NCI-H446 treated with DMSO at 0.1 percent for 48 hours (cell line): ENCODE results near the gene KLHDC8A.
A peak's percentile ranks its signal among the peaks of the same experiment; 100 is the strongest.
"Not testable (repeated sequence)": the region's sequence is repeated elsewhere in the genome, so short reads cannot be mapped to it uniquely, and the experiment has no call there.

ENCODE experiments used
- DNase-seq: peaks from one replicate; lab custom pipeline; 2025; lab: John Stamatoyannopoulos, UW

KLHDC8A gene

DNA sequence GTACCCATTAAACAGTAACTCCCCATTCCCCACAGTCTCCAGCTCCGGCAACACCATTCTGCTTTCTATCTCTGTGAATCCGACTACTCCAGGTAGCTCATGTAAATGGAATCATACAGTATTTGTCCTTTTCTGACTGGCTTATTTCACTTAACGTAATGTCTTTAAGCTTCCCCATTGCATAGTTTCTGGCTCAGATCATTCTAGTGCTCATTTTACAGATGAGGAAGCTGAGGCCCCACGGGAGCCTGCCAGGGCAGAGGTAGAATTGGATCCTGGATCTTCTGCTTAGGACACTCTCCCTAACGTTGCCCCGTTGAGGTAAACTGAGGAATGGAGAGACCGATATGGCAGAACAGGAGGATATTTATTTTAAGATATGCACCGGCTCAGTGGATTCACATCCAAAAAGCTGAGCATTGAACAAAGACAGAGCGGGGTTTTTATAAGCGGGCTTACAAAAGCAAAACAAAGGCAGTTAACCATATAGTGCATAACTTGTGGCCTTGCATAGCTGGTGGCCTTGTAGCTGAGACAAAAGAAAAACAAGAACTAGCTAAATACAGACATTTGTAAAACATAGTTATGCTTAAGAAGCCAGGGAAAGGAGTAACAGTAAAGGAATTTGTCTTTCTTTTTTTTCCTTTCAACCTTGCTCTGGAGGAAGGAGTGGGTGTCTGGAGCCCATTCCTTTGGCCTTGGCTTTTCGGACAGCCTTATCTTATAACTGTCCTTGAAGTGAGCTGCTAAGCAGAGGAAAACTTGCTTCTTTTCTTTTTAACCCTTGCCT is 15.3 kb upstream of the KLHDC8A start:
- no peak for DNase-seq

DNA sequence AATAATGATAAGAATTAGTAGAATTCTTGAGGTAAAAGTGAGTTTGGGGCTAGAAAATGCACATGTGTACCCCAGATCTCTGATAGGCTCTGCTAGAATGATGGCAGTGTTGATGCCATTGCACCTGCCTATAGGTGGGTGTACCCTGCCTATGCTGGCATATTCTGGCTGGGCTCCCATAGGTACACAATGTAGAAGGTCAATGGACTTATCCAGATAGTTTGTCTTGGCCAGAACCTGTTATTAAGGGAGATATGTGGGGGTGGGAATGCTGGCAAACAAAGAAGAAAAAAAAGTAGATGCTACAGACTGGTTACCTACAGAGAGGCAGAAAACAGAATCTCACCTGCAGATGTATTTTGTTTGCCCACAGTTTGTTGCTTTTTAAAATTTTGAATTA is 14.1 kb upstream of the KLHDC8A start:
- no peak for DNase-seq

DNA sequence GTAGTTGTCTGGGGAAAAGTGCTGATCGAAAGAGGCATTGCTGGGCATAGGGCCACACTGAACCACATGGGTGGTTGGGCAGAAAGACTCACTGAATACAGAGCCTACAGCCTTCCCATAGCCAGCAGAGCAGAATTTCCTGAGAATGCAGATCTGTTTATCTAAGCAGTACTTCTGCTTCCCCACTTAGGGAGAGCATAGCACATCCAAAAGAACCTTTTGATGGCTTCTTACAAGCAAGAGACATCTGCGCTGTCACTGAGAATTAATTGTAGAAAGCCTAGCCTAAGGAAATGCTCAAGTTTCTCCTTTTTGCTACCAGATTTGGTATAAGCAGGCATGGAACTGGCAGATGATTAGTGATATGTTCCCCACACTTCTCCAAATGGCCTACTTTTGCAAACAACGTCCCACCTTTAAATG is 13.0 kb upstream of the KLHDC8A start:
- no peak for DNase-seq

- DNase-seq: no peak
Observed at GRCh38 chr1:205368478-205368877, 11.8 kb upstream of the KLHDC8A start.

DNA sequence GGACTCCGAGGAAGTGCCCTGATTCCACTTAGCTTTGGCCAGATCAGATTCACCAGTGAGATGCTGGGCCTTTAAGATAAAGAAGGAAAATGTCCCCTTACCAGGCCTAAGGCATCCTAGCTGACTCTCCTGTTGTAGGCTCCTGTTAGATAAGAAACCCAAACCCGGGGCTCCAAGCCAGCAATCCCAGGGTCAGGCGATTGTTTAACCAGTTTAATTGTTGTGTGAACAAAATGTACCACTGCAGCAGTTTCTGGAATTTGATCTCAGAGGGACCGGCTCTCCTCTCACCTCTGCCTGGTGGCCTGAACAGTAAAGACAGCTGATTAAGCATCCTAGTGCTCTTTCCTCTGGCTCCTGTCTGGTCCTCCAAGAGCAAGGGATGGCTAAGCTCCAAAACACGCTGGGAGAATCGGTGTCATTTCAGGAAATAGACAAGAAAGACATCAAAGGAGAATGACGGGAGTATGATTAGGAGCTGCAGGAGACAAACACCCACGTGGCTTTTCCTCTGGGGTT is 9.3 kb upstream of the KLHDC8A start:
- DNase-seq: no peak

DNA sequence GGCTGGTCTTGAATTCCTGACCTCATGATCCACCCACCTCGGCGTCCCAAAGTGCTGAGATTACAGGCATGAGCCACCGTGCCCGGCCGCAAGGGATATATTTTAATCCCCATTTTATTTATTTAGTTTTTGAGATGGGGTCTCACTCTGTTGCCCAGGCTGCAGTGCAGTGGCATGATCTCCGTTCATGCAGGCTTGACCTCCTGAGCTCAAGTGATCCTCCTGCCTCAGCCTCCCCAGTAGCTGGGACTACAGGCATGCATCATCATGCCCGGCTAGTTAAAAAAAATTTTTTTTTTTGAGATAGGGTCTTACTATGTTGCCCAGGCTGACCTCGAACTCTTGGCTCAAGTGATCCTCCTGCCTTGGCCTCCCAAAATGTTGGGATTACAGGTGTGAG is 8.4 kb upstream of the KLHDC8A start:
- not testable (repeated sequence) for DNase-seq

GRCh38 chr1:205360891-205361290 is 4.2 kb upstream of the KLHDC8A start:
- no peak for DNase-seq

GRCh38 chr1:205359771-205360565 is 3.2 kb upstream of the KLHDC8A start:
- no peak for DNase-seq

DNA sequence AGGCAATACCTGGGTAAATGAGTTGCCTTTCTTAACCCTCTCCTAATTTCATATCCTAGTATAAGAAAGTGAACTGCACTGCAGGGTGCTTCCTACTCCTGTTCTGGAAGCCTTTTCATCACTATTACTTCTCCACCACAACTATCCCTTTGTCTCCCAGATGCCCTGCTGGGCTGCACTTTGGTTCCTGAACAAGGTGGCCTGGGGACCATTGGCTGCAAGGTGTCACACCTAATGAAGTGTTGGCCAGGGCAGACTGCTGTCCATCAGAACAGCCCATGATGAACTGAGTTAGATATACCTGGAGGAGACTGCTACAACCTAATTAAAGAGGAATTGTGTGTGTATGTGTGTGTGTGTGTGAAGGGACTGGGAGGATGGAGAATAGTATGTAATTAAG is 1.9 kb upstream of the KLHDC8A start:
- no peak for DNase-seq

- DNase-seq: no peak
Observed at GRCh38 chr1:205357567-205357966, 845 bp upstream of the KLHDC8A start.

GRCh38 chr1:205355075-205355453 is 1.7 kb downstream of the KLHDC8A start:
- peak; percentile 17 for DNase-seq

DNA sequence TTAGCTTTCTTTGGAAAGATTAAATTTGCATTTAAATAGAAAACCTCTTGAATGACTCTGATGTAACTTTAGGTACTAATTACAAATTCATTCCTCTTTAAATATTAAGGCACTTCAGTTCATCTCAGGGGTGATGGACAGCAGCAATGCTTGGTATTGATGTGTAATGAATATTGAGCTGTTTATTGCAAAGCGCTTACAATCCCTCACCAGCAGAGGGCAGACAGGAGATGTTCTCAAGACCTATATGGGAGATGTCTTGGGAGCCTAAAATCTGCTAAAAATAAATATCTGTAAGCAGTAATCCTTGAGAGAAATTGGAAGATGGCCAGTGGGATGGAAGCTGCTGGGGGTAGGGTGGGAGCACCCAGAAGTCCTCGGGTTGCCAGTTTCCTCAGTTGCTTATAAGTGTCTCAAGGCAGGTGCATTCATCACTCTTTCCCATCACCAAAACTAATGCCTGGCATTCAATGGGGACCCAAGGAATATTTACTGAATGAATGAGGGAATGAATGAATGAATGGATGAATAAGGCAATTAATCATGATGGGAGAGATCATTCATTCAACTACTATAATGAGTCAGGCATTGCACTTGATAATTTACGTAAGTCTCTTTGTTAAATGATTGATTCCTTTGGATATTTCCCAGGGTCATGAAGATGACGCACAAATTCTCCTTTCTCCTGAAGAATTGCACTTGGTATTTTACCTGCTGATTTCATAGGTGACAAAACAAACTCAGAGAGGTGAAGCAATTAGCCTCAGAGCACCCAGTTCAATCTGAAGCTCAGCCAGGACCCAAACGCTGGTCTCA is 2.3 kb downstream of the KLHDC8A start:
- DNase-seq: peak; percentile 67

- DNase-seq: no peak
Observed at GRCh38 chr1:205353612-205354011, 3.1 kb downstream of the KLHDC8A start.

DNA sequence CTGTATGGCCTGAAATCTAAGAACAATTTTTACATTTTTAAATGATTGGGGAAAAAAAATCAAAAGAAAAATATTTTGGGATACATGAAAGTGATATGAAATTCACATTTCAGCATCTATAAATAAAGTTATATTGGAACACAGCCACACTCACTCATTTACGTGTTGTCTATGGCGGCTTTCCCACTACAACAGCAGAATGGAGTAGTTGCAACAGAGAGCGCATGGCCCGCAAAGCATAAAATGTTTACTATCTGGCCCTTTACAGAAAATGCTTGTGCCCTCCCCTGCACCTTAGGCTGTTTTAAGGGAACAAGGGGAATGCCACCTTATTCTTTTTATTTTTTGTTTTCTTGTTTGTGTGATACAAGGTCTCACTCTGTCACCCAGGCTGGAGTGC is 3.5 kb downstream of the KLHDC8A start:
- no peak for DNase-seq

DNA sequence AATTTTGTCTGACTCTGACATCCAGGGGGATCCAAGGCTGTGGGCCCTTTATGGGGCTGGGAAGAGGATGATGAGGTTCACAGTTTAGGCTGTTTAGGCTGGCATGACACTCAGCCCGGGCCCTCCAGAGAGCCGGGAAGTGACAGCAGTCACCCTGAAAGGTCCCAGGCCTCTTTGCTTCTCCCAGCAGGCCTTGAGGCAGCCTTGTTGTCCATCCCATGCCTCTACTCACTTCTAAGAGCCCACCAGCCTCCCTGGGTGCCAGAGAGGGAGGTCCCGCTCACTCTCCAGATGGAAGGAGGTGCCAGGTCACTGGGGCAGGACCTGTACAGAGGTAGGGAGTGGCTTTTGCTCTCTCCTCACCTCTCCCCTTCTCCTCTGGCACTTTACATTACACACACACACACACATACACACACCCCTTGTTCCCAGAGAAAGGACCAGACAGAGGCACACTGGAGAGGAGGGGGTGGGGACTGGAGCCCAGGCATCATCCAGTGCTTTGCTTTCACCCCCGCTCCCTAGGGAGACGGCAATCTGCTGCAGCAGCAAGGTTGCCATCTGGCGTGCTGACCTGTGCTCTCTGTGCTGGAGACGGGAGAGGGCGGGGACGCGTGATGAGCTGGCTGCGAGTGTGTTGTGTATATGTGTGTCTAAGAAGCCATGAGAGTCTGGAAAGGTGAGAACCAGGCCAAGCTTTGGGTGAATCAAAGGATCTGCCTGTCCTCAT is 4.6 kb downstream of the KLHDC8A start:
- DNase-seq: peak; percentile 96

GRCh38 chr1:205350691-205351141 is 6.0 kb downstream of the KLHDC8A start:
- peak; percentile 71 for DNase-seq

- DNase-seq: no peak
Observed at GRCh38 chr1:205350124-205350523, 6.6 kb downstream of the KLHDC8A start.

DNA sequence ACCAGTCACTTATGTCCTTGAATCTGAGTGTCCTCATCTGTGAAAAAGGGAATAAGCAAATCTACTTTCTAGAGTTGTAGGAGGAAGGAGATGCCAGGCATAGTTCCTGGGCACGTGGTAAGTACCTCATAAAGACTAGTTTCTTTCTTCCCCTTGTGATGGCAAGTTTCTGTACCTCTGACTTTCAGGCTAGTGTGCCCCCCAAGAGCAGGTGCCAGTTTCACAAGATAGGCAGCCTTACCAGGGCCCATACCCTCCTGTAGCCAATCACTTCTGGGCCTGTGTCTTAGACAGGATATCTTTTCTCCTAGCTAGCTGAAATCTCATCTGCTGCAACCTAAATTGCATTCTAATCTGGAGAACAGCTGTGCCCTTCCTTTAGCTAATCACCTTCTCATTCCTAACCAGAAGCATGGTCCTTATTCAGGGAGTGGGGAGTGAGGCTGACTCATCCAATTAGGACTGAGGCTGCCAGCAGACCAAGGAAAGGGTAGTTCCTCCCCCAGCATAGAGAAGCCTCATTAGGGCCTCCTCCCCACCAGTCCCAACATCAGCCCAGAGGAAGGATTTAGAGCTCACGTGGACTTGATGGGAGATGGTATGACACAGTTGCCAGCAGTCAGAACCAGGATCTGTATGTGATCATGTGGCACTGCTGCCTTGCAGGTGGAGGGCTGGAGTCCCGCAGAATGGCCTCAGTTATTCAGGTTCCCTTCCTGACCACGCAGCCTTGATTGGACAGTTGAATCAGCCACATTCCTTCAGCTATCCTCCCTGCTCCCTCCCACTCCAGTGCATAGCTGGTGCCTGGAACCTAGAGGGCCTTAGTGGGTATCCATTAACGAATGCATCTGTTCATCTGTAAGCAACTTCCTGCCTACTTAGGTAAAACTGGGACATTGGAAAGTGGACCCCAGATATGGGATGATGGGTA is 7.9 kb downstream of the KLHDC8A start:
- DNase-seq: no peak

DNA sequence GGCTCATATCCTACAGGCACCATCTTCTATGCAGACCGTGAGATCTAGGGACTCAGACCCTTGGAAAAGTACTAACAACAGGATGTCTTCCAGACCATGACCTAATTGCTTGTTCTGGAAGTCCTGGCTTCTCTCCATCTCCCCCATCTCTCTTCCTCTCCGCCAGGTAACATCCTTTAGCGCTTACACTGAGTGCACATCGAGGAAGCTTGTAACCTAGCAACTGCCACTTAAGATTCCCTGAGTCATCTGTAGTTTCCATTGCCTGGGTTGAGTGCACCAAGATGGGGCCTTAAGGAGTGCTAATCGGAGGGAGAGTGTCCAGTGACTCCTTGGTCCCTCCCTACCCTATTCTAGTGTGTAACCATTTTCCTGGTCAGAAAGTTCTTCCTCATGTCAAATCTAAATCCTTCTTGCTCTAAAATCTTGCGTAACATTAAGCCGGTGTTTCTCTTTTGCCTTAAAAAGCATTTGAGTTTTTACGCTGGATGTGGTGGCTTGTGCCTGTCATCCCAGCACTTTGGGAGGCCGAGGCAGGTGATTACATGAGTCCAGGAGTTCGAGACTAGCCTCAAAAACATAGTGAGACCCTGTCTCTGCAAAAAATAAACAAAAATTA is 9.7 kb downstream of the KLHDC8A start:
- no peak for DNase-seq

- DNase-seq: no peak
Observed at GRCh38 chr1:205345761-205346160, 11.0 kb downstream of the KLHDC8A start.
